Measurements from ENCODE around the gene FAM184A. TPM values are rescaled to one million over a fixed set of nuclear protein-coding genes. Genes with fewer than 3 reads are reported as not detected.

Gene FAM184A
- total and polyA plus RNA-seq, 10 of the 15 experiments (the other 5 are each of a cell fraction or from before 2014, with no cell fraction given) = 0.15 to 0.23 TPM; not detected in 8

DNA sequence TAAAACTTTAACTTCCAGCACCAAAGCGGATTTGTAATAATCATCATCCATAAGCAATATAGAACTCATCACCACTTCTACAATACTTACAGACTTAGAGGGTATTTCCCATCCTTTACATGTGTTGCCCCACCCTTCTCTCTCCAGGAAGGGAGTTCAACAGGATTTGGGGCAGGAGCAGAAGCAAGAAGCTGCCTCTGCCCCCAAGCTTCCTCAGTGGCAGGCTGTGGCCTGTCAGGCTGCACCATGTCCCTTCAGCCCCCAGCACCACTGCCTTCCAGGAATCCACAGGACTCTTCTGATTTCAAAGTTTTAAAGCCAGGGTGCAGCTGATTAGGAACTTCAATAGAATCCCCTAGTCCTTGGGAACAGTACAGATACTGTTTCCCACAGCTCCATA lies 106.8 kb downstream of the FAM184A start:
- intact Hi-C loops (cut with micrococcal nuclease; ENCODE audit: unreplicated experiment) (no loop called here), in situ Hi-C loops (cut with MboI) (loop anchor here (25.0 kb wide), 1 partner anchor 141 kb away; no protein-coding TSS in a partner anchor)
- no peak for ATAC-seq
- POLR2A ChIA-PET = no interaction called here
- WGBS (ENCODE audit: insufficient coverage, insufficient replicate concordance, low lambda C conversion rate, missing lambda C conversion rate) = 95% methylated on average over 1 of the region's 1 CpG
- RAD21 ChIA-PET (ENCODE audit: unreplicated experiment) = no interaction called here
- H3K36me3 ChIP-seq (ENCODE audit: control insufficient read depth in 2 of 2, insufficient read depth in 2 of 2, low read length in 1 of 2) = no peaks in the 10 kb centered on the region
- H3K9ac ChIP-seq (ENCODE audit: control insufficient read depth, insufficient read depth, low read length) = no peak overlapping the region
- no peak overlapping the region for H3K27ac ChIP-seq (ENCODE audit: control insufficient read depth, insufficient read depth)
- H3K4me1 ChIP-seq (ENCODE audit: control insufficient read depth, insufficient read depth, low read length) = no peaks in the 10 kb centered on the region
- FAIRE-seq = no peak
- no peak overlapping the region for H2AFZ ChIP-seq (ENCODE audit: control insufficient read depth, low read depth, low read length)
- H3K27me3 ChIP-seq (replicated peaks in 1 of 2; ENCODE audit: control insufficient read depth in 2 of 2, insufficient read depth in 2 of 2, low read length in 1 of 2) = no peaks in the 10 kb centered on the region
- no TSS peak for BruUV-seq (replicated peaks)
- CTCF ChIA-PET = interaction anchor here (0.9 to 1.7 kb wide), 2 partner anchors 9 to 139 kb away, joined by 3 to 4 read pairs; no protein-coding TSS in a partner anchor
- no peak for DNase-seq (ENCODE audit: low read depth, low spot score)
- no peaks in the 10 kb centered on the region for H3K9me3 ChIP-seq (replicated peaks; ENCODE audit: control insufficient read depth, insufficient read depth, low read length)
- H3K4me2 ChIP-seq (ENCODE audit: control insufficient read depth, insufficient read depth) = no peak overlapping the region
- H3K4me3 ChIP-seq = no peak overlapping the region
- H4K20me1 ChIP-seq (ENCODE audit: control insufficient read depth, insufficient read depth) = no peaks in the 10 kb centered on the region
- H3K79me2 ChIP-seq (ENCODE audit: control insufficient read depth, insufficient read depth, low read length) = no peaks in the 10 kb centered on the region
- SMC1A ChIA-PET (ENCODE audit: uncharacterized antibody, unreplicated experiment) = no interaction called here
- TF ChIP-seq SPI1 (IDR thresholded peaks at IDR 0.05; ENCODE audit: borderline replicate concordance, insufficient read depth, low read depth, low read length) (no peak), BHLHE40 (IDR thresholded peaks at IDR 0.05; ENCODE audit: borderline replicate concordance in 1 of 2, low read depth in 2 of 2, low read length in 1 of 2) (no peak), SMAD1 (IDR thresholded peaks at IDR 0.05; ENCODE audit: low read depth, partially characterized antibody) (no peak), RELA (IDR thresholded peaks at IDR 0.05; ENCODE audit: borderline replicate concordance, partially characterized antibody) (no peak), WRNIP1 (IDR thresholded peaks at IDR 0.05; ENCODE audit: borderline replicate concordance, low read depth, low read length) (no peak), TBL1XR1 (IDR thresholded peaks at IDR 0.05; ENCODE audit: low read depth, low read length) (no peak), TCF7 (IDR thresholded peaks at IDR 0.05; ENCODE audit: borderline replicate concordance) (no peak), CHD4 (IDR thresholded peaks at IDR 0.05) (no peak), STAT1 (conservative IDR thresholded peaks at IDR 0.05) (no peak), ZNF384 (IDR thresholded peaks at IDR 0.05; ENCODE audit: borderline replicate concordance, low read depth, low read length) (no peak), RAD21 (IDR thresholded peaks at IDR 0.05; ENCODE audit: insufficient read depth, low read depth, low read length) (no peak)
- TF ChIP-seq, protein P1, sequence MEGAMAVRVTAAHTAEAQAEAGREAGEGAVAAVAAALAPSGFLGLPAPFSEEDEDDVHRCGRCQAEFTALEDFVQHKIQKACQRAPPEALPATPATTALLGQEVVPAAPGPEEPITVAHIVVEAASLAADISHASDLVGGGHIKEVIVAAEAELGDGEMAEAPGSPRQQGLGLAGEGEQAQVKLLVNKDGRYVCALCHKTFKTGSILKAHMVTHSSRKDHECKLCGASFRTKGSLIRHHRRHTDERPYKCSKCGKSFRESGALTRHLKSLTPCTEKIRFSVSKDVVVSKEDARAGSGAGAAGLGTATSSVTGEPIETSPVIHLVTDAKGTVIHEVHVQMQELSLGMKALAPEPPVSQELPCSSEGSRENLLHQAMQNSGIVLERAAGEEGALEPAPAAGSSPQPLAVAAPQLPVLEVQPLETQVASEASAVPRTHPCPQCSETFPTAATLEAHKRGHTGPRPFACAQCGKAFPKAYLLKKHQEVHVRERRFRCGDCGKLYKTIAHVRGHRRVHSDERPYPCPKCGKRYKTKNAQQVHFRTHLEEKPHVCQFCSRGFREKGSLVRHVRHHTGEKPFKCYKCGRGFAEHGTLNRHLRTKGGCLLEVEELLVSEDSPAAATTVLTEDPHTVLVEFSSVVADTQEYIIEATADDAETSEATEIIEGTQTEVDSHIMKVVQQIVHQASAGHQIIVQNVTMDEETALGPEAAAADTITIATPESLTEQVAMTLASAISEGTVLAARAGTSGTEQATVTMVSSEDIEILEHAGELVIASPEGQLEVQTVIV (IDR thresholded peaks at IDR 0.05; ENCODE audit: borderline replicate concordance, partially characterized antibody) = no peak
- TF ChIP-seq, protein P2, sequence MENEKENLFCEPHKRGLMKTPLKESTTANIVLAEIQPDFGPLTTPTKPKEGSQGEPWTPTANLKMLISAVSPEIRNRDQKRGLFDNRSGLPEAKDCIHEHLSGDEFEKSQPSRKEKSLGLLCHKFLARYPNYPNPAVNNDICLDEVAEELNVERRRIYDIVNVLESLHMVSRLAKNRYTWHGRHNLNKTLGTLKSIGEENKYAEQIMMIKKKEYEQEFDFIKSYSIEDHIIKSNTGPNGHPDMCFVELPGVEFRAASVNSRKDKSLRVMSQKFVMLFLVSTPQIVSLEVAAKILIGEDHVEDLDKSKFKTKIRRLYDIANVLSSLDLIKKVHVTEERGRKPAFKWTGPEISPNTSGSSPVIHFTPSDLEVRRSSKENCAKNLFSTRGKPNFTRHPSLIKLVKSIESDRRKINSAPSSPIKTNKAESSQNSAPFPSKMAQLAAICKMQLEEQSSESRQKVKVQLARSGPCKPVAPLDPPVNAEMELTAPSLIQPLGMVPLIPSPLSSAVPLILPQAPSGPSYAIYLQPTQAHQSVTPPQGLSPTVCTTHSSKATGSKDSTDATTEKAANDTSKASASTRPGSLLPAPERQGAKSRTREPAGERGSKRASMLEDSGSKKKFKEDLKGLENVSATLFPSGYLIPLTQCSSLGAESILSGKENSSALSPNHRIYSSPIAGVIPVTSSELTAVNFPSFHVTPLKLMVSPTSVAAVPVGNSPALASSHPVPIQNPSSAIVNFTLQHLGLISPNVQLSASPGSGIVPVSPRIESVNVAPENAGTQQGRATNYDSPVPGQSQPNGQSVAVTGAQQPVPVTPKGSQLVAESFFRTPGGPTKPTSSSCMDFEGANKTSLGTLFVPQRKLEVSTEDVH (IDR thresholded peaks at IDR 0.05; ENCODE audit: low read depth, partially characterized antibody) = no peak
- TF ChIP-seq, protein P3, sequence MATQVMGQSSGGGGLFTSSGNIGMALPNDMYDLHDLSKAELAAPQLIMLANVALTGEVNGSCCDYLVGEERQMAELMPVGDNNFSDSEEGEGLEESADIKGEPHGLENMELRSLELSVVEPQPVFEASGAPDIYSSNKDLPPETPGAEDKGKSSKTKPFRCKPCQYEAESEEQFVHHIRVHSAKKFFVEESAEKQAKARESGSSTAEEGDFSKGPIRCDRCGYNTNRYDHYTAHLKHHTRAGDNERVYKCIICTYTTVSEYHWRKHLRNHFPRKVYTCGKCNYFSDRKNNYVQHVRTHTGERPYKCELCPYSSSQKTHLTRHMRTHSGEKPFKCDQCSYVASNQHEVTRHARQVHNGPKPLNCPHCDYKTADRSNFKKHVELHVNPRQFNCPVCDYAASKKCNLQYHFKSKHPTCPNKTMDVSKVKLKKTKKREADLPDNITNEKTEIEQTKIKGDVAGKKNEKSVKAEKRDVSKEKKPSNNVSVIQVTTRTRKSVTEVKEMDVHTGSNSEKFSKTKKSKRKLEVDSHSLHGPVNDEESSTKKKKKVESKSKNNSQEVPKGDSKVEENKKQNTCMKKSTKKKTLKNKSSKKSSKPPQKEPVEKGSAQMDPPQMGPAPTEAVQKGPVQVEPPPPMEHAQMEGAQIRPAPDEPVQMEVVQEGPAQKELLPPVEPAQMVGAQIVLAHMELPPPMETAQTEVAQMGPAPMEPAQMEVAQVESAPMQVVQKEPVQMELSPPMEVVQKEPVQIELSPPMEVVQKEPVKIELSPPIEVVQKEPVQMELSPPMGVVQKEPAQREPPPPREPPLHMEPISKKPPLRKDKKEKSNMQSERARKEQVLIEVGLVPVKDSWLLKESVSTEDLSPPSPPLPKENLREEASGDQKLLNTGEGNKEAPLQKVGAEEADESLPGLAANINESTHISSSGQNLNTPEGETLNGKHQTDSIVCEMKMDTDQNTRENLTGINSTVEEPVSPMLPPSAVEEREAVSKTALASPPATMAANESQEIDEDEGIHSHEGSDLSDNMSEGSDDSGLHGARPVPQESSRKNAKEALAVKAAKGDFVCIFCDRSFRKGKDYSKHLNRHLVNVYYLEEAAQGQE (IDR thresholded peaks at IDR 0.05; ENCODE audit: low read depth, low read length) = no peak
- TF ChIP-seq, protein P4, sequence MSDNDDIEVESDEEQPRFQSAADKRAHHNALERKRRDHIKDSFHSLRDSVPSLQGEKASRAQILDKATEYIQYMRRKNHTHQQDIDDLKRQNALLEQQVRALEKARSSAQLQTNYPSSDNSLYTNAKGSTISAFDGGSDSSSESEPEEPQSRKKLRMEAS (IDR thresholded peaks at IDR 0.05; ENCODE audit: low read depth, low read length) = no peak

Measured in GM12878 (cell line).